CD14-positive monocyte (primary cell): Measurements from ENCODE around the gene ATOX1. TPM values are rescaled to one million over a fixed set of nuclear protein-coding genes. Genes with fewer than 3 reads are reported as not detected.

Experiments used
- DNase-seq, 3 donors: peaks; one replicate each; pipeline ENCODE4 v3.0.0-alpha.2; 2011 to 2022
- H2AFZ ChIP-seq: 2 replicates; pipeline ENCODE4 v1.6.0; 2012; ENCODE audit warnings: mild to moderate bottlenecking, low read depth, low read length, inconsistent platforms; ENCODE audit not compliant: insufficient read depth, poor library complexity, severe bottlenecking
- H3K27ac ChIP-seq, 2 donors: 1 replicate in 1 of 2; 2 replicates in 1 of 2; pipeline ENCODE4 v1.5.1; 2012 to 2013; ENCODE audit warnings: low read length in 2 of 2, control low read depth in 1 of 2, inconsistent platforms in 1 of 2, low read depth in 1 of 2, mild to moderate bottlenecking in 1 of 2
- H3K27me3 ChIP-seq, 2 donors: one replicate each; pipeline versions ENCODE4 v1.6.0 to v1.6.1; 2011 to 2013; ENCODE audit warnings: low read length in 2 of 2; ENCODE audit not compliant: control insufficient read depth in 2 of 2, insufficient read depth in 2 of 2
- H3K36me3 ChIP-seq, 2 donors: replicated peaks in 1 of 2; 1 replicate in 1 of 2; 2 replicates in 1 of 2; pipeline versions ENCODE4 v1.5.1 to v1.6.1; 2012 to 2013; ENCODE audit warnings: low read length in 2 of 2, control low read depth in 1 of 2, inconsistent platforms in 1 of 2, mild to moderate bottlenecking in 1 of 2; ENCODE audit not compliant: insufficient read depth in 2 of 2, control insufficient read depth in 1 of 2
- H3K4me1 ChIP-seq, 2 donors: 1 replicate in 1 of 2; 2 replicates in 1 of 2; pipeline versions ENCODE4 v1.5.1 to v1.6.1; 2012 to 2013; ENCODE audit warnings: low read length in 2 of 2, control low read depth in 1 of 2, inconsistent platforms in 1 of 2, mild to moderate bottlenecking in 1 of 2, moderate library complexity in 1 of 2; ENCODE audit not compliant: insufficient read depth in 2 of 2, control insufficient read depth in 1 of 2
- H3K4me2 ChIP-seq: replicated peaks from 2 replicates; pipeline ENCODE3; 2012; ENCODE audit warnings: low read length, moderate library complexity, mild to moderate bottlenecking; ENCODE audit not compliant: poor library complexity, severe bottlenecking; ENCODE audit errors: extremely low read depth
- H3K4me3 ChIP-seq, 3 experiments: fragments of 200-600 bp in 1 of 3; sonication (generic) in 1 of 3; replicated peaks in 1 of 3; 1 replicate in 2 of 3; 2 replicates in 1 of 3; pipeline ENCODE4 v1.5.1; 2011 to 2013; ENCODE audit warnings: low read length in 3 of 3, mild to moderate bottlenecking in 3 of 3, control low read depth in 2 of 3, low read depth in 2 of 3, inconsistent platforms in 1 of 3, moderate library complexity in 1 of 3
- H3K79me2 ChIP-seq: 2 replicates; pipeline ENCODE4 v1.6.0; 2012; ENCODE audit warnings: mild to moderate bottlenecking, control low read depth, inconsistent platforms, low read length, moderate library complexity; ENCODE audit not compliant: insufficient read depth
- H3K9ac ChIP-seq: 2 replicates; pipeline ENCODE4 v1.6.0; 2017; ENCODE audit warnings: low read length, mild to moderate bottlenecking; ENCODE audit not compliant: insufficient read depth, poor library complexity, severe bottlenecking
- H3K9me3 ChIP-seq, 2 donors: replicated peaks in 1 of 2; 1 replicate in 1 of 2; 2 replicates in 1 of 2; pipeline versions ENCODE4 v1.5.1 to v1.6.1; 2012 to 2013; ENCODE audit warnings: low read length in 2 of 2, control low read depth in 1 of 2; ENCODE audit not compliant: control insufficient read depth in 1 of 2, insufficient read depth in 1 of 2
- H4K20me1 ChIP-seq: 2 replicates; pipeline ENCODE4 v1.6.0; 2012; ENCODE audit warnings: mild to moderate bottlenecking, low read length, control low read depth, moderate library complexity; ENCODE audit not compliant: insufficient read depth
- H3K27ac Mint-ChIP-seq, 7 donors: one replicate each; pipeline ENCODE4 v1.8.0; 2020; ENCODE audit warnings: mild to moderate bottlenecking in 7 of 7, mixed read lengths in 7 of 7, moderate library complexity in 6 of 7, inconsistent platforms in 2 of 7
- H3K27me3 Mint-ChIP-seq, 3 donors: one replicate each; pipeline ENCODE4 v1.8.0; 2021 to 2022; ENCODE audit warnings: low read depth in 3 of 3, mild to moderate bottlenecking in 3 of 3, mixed read lengths in 3 of 3, moderate library complexity in 3 of 3, inconsistent platforms in 1 of 3
- H3K36me3 Mint-ChIP-seq, 2 donors: one replicate each; pipeline ENCODE4 v1.8.0; 2020; ENCODE audit warnings: mixed read lengths in 2 of 2, inconsistent platforms in 1 of 2, mild to moderate bottlenecking in 1 of 2
- H3K4me1 Mint-ChIP-seq: one replicate; pipeline ENCODE4 v1.8.0; 2020; ENCODE audit warnings: mild to moderate bottlenecking, mixed read lengths
- H3K4me3 Mint-ChIP-seq, 2 donors: one replicate each; pipeline ENCODE4 v1.8.0; 2020; ENCODE audit warnings: mild to moderate bottlenecking in 2 of 2, mixed read lengths in 2 of 2, moderate library complexity in 1 of 2
- H3K9me3 Mint-ChIP-seq, 7 donors: one replicate each; pipeline ENCODE4 v1.8.0; 2020 to 2022; ENCODE audit warnings: mixed read lengths in 7 of 7, mild to moderate bottlenecking in 6 of 7, moderate library complexity in 6 of 7, inconsistent platforms in 2 of 7
- WGBS: methylation state at CpG from one replicate; pipeline ENCODE4 v1.1.5; 2013; ENCODE audit warnings: missing lambda C conversion rate; ENCODE audit not compliant: insufficient coverage; 5-methylcytosine and 5-hydroxymethylcytosine counted together
- intact Hi-C, 2 donors: fragments of 100-400 bp; cut with micrococcal nuclease; formaldehyde crosslinking; loops; one replicate each; pipeline versions ENCODE4 v1.15.0 to v1.15.1; 2023
- polyA plus RNA-seq, 3 donors: library from polyadenylated mRNA; depleted of rRNA in 1 of 3; unstranded in 2 of 3; stranded (reverse) in 1 of 3; fragments of 300-500 nt in 2 of 3; fragments of >200 nt in 1 of 3; fragmentation: Illumina TruSeq in 2 of 3; gene quantifications; 1 replicate in 2 of 3; 2 replicates in 1 of 3; pipeline ENCODE4 v1.2.3, GENCODE V29; 2012 to 2021
- TF ChIP-seq, protein P1 (sequence below): fragments of 200-600 bp; IDR thresholded peaks from one replicate; pipeline ENCODE4 v1.8.0; 2022; ENCODE audit warnings: antibody characterized with exemption, mild to moderate bottlenecking

ATOX1 gene
- polyA plus RNA-seq, 3 donors, result 89.9 to 149 (median 148) TPM

DNA sequence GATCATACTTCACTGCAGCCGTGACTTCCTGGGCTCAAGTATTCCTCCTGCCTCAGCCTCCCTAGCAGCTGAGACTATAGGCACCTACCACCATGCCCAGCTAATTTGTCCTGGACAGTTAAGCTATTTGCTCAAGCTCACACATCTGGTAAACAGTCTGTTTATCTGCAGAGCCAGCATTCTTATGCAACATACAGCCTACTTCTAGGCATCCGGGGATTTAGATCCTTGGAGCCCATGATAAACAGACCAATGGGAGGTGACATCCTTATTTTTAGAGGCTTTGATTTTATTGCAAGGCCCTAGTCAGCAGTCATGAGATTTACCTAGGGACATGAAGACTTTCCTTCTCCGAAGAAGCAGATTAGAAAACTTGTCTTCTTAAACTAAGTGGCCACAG, 21.0 kb downstream of the ATOX1 start:
- H3K27me3 ChIP-seq, result no peaks in the 10 kb centered on the region
- no peaks in the 10 kb centered on the region for H3K79me2 ChIP-seq
- 100% methylated on average over 2 of the region's 3 CpGs for WGBS
- H3K36me3 Mint-ChIP-seq, result peaks cover 46 to 73% of the 10 kb centered on the region in 2 donors
- peaks cover 4% of the 10 kb centered on the region for H4K20me1 ChIP-seq
- no peak overlapping the region for H3K4me3 ChIP-seq
- intact Hi-C loops, result no loop called here
- no peak overlapping the region for H3K9ac ChIP-seq
- peaks cover 0 to 3% (median 0%) of the 10 kb centered on the region in 3 donors for H3K27me3 Mint-ChIP-seq
- H3K4me2 ChIP-seq, result no peak overlapping the region
- peaks cover 0 to 5% of the 10 kb centered on the region in 2 donors for H3K4me1 ChIP-seq
- H3K27ac Mint-ChIP-seq, result no peak overlapping the region
- H3K27ac ChIP-seq, result no peak overlapping the region
- TF ChIP-seq, protein P1, sequence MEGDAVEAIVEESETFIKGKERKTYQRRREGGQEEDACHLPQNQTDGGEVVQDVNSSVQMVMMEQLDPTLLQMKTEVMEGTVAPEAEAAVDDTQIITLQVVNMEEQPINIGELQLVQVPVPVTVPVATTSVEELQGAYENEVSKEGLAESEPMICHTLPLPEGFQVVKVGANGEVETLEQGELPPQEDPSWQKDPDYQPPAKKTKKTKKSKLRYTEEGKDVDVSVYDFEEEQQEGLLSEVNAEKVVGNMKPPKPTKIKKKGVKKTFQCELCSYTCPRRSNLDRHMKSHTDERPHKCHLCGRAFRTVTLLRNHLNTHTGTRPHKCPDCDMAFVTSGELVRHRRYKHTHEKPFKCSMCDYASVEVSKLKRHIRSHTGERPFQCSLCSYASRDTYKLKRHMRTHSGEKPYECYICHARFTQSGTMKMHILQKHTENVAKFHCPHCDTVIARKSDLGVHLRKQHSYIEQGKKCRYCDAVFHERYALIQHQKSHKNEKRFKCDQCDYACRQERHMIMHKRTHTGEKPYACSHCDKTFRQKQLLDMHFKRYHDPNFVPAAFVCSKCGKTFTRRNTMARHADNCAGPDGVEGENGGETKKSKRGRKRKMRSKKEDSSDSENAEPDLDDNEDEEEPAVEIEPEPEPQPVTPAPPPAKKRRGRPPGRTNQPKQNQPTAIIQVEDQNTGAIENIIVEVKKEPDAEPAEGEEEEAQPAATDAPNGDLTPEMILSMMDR, result no peak
- DNase-seq, result no peak
- H3K9me3 ChIP-seq, result no peaks in the 10 kb centered on the region
- H3K4me3 Mint-ChIP-seq, result no peak overlapping the region
- peaks cover 19 to 63% of the 10 kb centered on the region in 2 donors for H3K36me3 ChIP-seq
- no peak overlapping the region for H2AFZ ChIP-seq
- no peaks in the 10 kb centered on the region for H3K9me3 Mint-ChIP-seq
- H3K4me1 Mint-ChIP-seq, result peaks cover 6% of the 10 kb centered on the region

DNA sequence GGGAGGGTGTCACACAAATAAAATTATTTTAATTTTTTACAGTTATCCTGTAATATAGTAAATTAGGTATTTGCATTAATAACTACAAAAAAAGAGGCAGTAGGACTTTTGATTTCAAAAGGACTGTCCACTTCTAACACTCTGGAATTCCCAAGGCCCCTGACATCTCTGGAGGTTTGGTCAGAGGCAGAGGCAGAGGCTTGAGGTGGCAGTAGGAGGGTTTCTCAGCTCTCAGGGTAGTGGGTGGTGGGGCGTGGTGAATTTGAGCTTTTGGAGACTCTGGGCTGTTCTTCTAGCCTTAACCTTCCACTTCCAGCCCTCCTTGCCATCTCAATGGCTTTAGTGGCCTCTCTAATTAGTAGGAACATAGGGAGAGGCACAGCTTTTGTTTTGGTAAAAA, 22.8 kb downstream of the ATOX1 start:
- Histone ChIP-seq H3K36me3 (peaks cover 19 to 60% of the 10 kb centered on the region in 2 donors), H3K9ac (no peak overlapping the region), H3K9me3 (peaks cover 0 to 2% of the 10 kb centered on the region in 2 donors), H3K4me3 (no peak overlapping the region), H3K4me2 (no peak overlapping the region), H3K4me1 (peaks cover 0 to under 1% of the 10 kb centered on the region in 2 donors), H2AFZ (no peak overlapping the region), H3K79me2 (no peaks in the 10 kb centered on the region), H3K27me3 (no peaks in the 10 kb centered on the region), H3K27ac (no peak overlapping the region), H4K20me1 (peaks cover 4% of the 10 kb centered on the region)
- intact Hi-C loops, result no loop called here
- TF ChIP-seq, protein P1, result no peak
- H3K4me1 Mint-ChIP-seq, result peaks cover 2% of the 10 kb centered on the region
- H3K27ac Mint-ChIP-seq, result no peak overlapping the region
- no peak overlapping the region for H3K4me3 Mint-ChIP-seq
- no peak for DNase-seq
- H3K9me3 Mint-ChIP-seq, result peaks cover 0 to 2% (median 0%) of the 10 kb centered on the region in 7 donors
- peaks cover 46 to 65% of the 10 kb centered on the region in 2 donors for H3K36me3 Mint-ChIP-seq
- peaks cover 0 to 3% (median 0%) of the 10 kb centered on the region in 3 donors for H3K27me3 Mint-ChIP-seq
- WGBS, result no CpG with 5 or more reads among the region's 1 CpG
